ENCODE results near the gene SARNP.
A peak's percentile ranks its signal among the peaks of the same experiment; 100 is the strongest.

SARNP gene

GRCh38 chr12:55829967-55830600, 12.6 kb upstream of the SARNP start:
- H3K36me3 ChIP-seq (ENCODE audit: insufficient read depth, low read length) = no peaks in the 10 kb centered on the region
- H3K9me3 ChIP-seq (ENCODE audit: control insufficient read depth, insufficient read depth, low read length) = no peaks in the 10 kb centered on the region
- peak overlapping the region; percentile 80 for H3K9ac ChIP-seq (ENCODE audit: low read depth, low read length)
- peaks cover 3% of the 10 kb centered on the region; the same call in 1 of the 2 replicates for H3K4me1 ChIP-seq (ENCODE audit: insufficient read depth, low read length)

- Histone ChIP-seq H3K36me3 (ENCODE audit: insufficient read depth, low read length) (no peaks in the 10 kb centered on the region), H3K9ac (ENCODE audit: low read depth, low read length) (peak overlapping the region; percentile 80; the same call in 1 of the 2 replicates), H3K4me1 (ENCODE audit: insufficient read depth, low read length) (peaks cover 3% of the 10 kb centered on the region; the same call in 1 of the 2 replicates)
Observed at GRCh38 chr12:55828357-55828756, 10.8 kb upstream of the SARNP start.

GRCh38 chr12:55827806-55828205, 10.3 kb upstream of the SARNP start:
- H3K4me1 ChIP-seq (ENCODE audit: insufficient read depth, low read length) = peaks cover 3% of the 10 kb centered on the region; the same call in 1 of the 2 replicates
- peaks cover 3% of the 10 kb centered on the region; the same call in 1 of the 2 replicates for H3K36me3 ChIP-seq (ENCODE audit: insufficient read depth, low read length)
- H3K9ac ChIP-seq (ENCODE audit: low read depth, low read length) = no peak overlapping the region
- no peaks in the 10 kb centered on the region for H3K9me3 ChIP-seq (ENCODE audit: control insufficient read depth, insufficient read depth, low read length)

More at GRCh38 chr12:55828357-55828756, 10.8 kb upstream of the SARNP start:
- no peaks in the 10 kb centered on the region for H3K9me3 ChIP-seq (ENCODE audit: control insufficient read depth, insufficient read depth, low read length)

DNA sequence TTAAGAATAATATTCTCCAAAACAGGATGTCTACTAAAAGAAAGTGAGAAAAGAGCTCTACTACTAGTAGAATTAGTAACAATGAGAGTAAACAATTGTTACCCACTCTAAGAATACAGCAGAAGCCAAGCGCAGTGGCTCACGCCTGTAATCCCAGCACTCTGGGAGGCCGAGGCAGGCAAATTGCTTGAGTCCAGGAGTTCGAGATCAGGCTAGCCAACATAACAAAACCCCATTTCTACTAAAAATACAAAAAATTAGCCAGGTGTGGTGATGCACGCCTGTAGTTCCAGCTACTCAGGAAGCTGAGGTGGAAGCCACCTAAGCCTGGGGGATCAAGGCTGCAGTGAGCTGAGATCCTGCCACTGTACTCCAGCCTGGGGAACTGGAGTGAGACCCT, 7.2 kb upstream of the SARNP start:
- H3K36me3 ChIP-seq (ENCODE audit: insufficient read depth, low read length) = peaks cover 15% of the 10 kb centered on the region; the same call in 1 of the 2 replicates
- no peak overlapping the region for H3K9ac ChIP-seq (ENCODE audit: low read depth, low read length)
- H3K4me1 ChIP-seq (ENCODE audit: insufficient read depth, low read length) = peaks cover 3% of the 10 kb centered on the region; the same call in 1 of the 2 replicates

GRCh38 chr12:55823419-55823818, 5.9 kb upstream of the SARNP start:
- no peak overlapping the region for H3K9ac ChIP-seq (ENCODE audit: low read depth, low read length)
- peaks cover 19% of the 10 kb centered on the region for H3K36me3 ChIP-seq (ENCODE audit: insufficient read depth, low read length)
- peaks cover 3% of the 10 kb centered on the region; the same call in 1 of the 2 replicates for H3K4me1 ChIP-seq (ENCODE audit: insufficient read depth, low read length)
- no peaks in the 10 kb centered on the region for H3K9me3 ChIP-seq (ENCODE audit: control insufficient read depth, insufficient read depth, low read length)

More for the DNA sequence above, 7.2 kb upstream of the SARNP start:
- no peaks in the 10 kb centered on the region for H3K9me3 ChIP-seq (ENCODE audit: control insufficient read depth, insufficient read depth, low read length)

GRCh38 chr12:55822228-55822627, 4.7 kb upstream of the SARNP start:
- H3K36me3 ChIP-seq (ENCODE audit: insufficient read depth, low read length) = peaks cover 19% of the 10 kb centered on the region
- no peaks in the 10 kb centered on the region for H3K9me3 ChIP-seq (ENCODE audit: control insufficient read depth, insufficient read depth, low read length)
- no peak overlapping the region for H3K9ac ChIP-seq (ENCODE audit: low read depth, low read length)
- H3K4me1 ChIP-seq (ENCODE audit: insufficient read depth, low read length) = no peaks in the 10 kb centered on the region; the same call in 1 of the 2 replicates

DNA sequence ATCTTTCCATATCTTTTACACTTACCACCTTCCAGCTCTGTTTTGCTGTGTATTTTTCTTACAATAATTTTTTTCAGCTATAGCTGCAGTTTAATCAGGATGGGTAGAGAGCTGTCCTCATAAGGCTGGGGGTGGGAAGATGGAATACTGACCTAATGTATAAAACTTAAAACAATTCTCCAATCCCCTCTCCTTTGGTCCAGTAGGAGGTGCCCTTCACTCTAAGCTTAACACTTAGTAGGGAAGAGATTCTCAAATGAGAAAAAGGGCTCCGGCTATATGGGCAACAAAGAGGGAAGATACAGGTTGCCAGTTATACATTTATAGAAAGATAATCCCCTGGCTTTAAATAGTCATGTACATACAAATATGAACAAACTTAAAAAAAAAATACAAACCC, 3.2 kb upstream of the SARNP start:
- H3K9ac ChIP-seq (ENCODE audit: low read depth, low read length) = no peak overlapping the region
- no peaks in the 10 kb centered on the region for H3K4me1 ChIP-seq (ENCODE audit: insufficient read depth, low read length)
- peaks cover 19% of the 10 kb centered on the region for H3K36me3 ChIP-seq (ENCODE audit: insufficient read depth, low read length)
- H3K9me3 ChIP-seq (ENCODE audit: control insufficient read depth, insufficient read depth, low read length) = no peaks in the 10 kb centered on the region

DNA sequence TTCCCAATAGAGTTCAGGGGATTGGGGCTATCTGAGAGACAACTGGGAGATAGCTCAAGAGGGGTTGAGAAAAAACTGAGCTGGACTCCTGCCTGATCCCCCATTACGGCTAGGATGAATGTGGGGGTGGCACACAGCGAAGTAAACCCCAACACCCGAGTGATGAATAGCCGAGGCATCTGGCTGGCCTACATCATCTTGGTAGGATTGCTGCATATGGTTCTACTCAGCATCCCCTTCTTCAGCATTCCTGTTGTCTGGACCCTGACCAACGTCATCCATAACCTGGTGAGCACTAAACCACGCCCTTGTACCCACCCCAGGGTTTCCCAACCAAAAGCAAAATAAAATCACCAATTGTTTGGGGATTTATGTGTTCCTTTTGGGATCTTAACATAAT, 1.4 kb upstream of the SARNP start:
- H3K36me3 ChIP-seq (ENCODE audit: insufficient read depth, low read length) = peaks cover 19% of the 10 kb centered on the region
- peak overlapping the region; percentile 59 for H3K9ac ChIP-seq (ENCODE audit: low read depth, low read length)
- H3K4me1 ChIP-seq (ENCODE audit: insufficient read depth, low read length) = peaks cover 6% of the 10 kb centered on the region; the same call in 1 of the 2 replicates
- H3K9me3 ChIP-seq (ENCODE audit: control insufficient read depth, insufficient read depth, low read length) = no peaks in the 10 kb centered on the region

- Histone ChIP-seq H3K9ac (ENCODE audit: low read depth, low read length) (peak overlapping the region; percentile 59), H3K36me3 (ENCODE audit: insufficient read depth, low read length) (peaks cover 19% of the 10 kb centered on the region), H3K4me1 (ENCODE audit: insufficient read depth, low read length) (peaks cover 9% of the 10 kb centered on the region; the same call in 1 of the 2 replicates)
Observed at GRCh38 chr12:55818140-55818728, 710 bp upstream of the SARNP start.

DNA sequence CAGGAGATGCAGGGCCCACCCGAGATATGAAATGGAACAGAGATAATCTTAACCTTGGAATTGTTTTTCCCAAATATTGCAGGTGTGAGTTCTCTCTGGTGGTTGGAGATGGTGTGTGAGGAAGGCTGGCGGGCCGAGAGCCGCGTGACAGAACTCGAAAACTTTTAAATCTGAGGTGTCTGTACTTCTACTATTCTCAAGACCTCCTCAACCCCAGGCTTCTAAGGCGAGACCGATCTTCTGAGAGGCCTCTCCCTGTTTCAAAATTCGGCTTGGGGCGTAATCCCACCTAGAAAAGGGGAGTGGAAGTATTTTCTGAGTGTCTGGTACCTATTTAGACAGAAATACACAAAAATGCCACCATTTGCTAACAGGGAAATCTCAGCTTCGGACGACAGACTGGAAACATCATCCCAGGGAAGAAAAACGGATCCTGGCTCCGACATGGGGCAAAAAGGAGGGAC, 611 bp downstream of the SARNP start:
- Histone ChIP-seq H3K9me3 (ENCODE audit: control insufficient read depth, insufficient read depth, low read length) (no peaks in the 10 kb centered on the region), H3K9ac (ENCODE audit: low read depth, low read length) (peak overlapping the region; percentile 93), H3K4me1 (ENCODE audit: insufficient read depth, low read length) (peaks cover 17% of the 10 kb centered on the region; the same call in 1 of the 2 replicates), H3K36me3 (ENCODE audit: insufficient read depth, low read length) (peaks cover 13% of the 10 kb centered on the region)

More at GRCh38 chr12:55818140-55818728, 710 bp upstream of the SARNP start:
- H3K9me3 ChIP-seq (ENCODE audit: control insufficient read depth, insufficient read depth, low read length) = no peaks in the 10 kb centered on the region

- Histone ChIP-seq H3K4me1 (ENCODE audit: insufficient read depth, low read length) (peaks cover 22% of the 10 kb centered on the region; the same call in 1 of the 2 replicates), H3K9me3 (ENCODE audit: control insufficient read depth, insufficient read depth, low read length) (no peaks in the 10 kb centered on the region), H3K36me3 (ENCODE audit: insufficient read depth, low read length) (peaks cover 9% of the 10 kb centered on the region), H3K9ac (ENCODE audit: low read depth, low read length) (no peak overlapping the region)
Observed at GRCh38 chr12:55815473-55815872, 2.1 kb downstream of the SARNP start.

DNA sequence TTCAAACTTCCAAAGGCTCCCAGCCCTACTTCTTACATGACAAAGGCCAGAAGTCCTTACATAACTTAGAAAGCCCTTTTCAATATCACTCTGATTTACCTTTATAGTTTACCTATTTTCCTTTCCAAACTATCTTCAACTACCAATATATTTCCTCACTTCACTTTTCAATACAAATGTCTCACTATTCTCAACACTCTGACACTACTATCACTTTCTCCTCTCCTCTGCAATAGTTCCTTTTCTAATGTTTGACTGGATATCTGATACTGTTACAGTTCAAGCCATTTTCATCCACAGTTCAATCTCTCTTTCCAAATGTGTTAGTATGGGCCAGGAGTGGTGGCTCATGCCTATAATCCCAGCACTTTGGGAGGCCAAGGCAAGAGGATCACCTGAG, 3.3 kb downstream of the SARNP start:
- Histone ChIP-seq H3K9me3 (ENCODE audit: control insufficient read depth, insufficient read depth, low read length) (no peaks in the 10 kb centered on the region), H3K4me1 (ENCODE audit: insufficient read depth, low read length) (peaks cover 22% of the 10 kb centered on the region; the same call in 1 of the 2 replicates), H3K36me3 (ENCODE audit: insufficient read depth, low read length) (peaks cover 4% of the 10 kb centered on the region), H3K9ac (ENCODE audit: low read depth, low read length) (no peak overlapping the region)

- H3K9ac ChIP-seq (ENCODE audit: low read depth, low read length) = no peak overlapping the region
- H3K36me3 ChIP-seq (ENCODE audit: insufficient read depth, low read length) = no peaks in the 10 kb centered on the region; the same call in 1 of the 2 replicates
Observed at GRCh38 chr12:55812088-55812487, 5.4 kb downstream of the SARNP start.

GRCh38 chr12:55809274-55809673, 8.2 kb downstream of the SARNP start:
- no peaks in the 10 kb centered on the region; the same call in 1 of the 2 replicates for H3K36me3 ChIP-seq (ENCODE audit: insufficient read depth, low read length)
- H3K4me1 ChIP-seq (ENCODE audit: insufficient read depth, low read length) = peaks cover 20% of the 10 kb centered on the region; the same call in 1 of the 2 replicates
- H3K9ac ChIP-seq (ENCODE audit: low read depth, low read length) = no peak overlapping the region
- H3K9me3 ChIP-seq (ENCODE audit: control insufficient read depth, insufficient read depth, low read length) = no peaks in the 10 kb centered on the region

More at GRCh38 chr12:55812088-55812487, 5.4 kb downstream of the SARNP start:
- H3K9me3 ChIP-seq (ENCODE audit: control insufficient read depth, insufficient read depth, low read length) = no peaks in the 10 kb centered on the region
- H3K4me1 ChIP-seq (ENCODE audit: insufficient read depth, low read length) = peaks cover 22% of the 10 kb centered on the region; the same call in 1 of the 2 replicates
